GM12878 (cell line): ENCODE results near the gene ZNF581. TPM values are rescaled to one million over a fixed set of nuclear protein-coding genes. Genes with fewer than 3 reads are reported as not detected.

ENCODE experiments used
- ATAC-seq: fragments of 200-7000 bp; cut with Tn5 transposase; 3 replicates; pipeline ENCODE4 v1.9.1; 2020; ENCODE audit warnings: mild to moderate bottlenecking, moderate library complexity
- BruUV-seq: library from RNA; stranded (reverse); fragments of 400-500 nt; replicated peaks from 2 replicates; lab custom pipeline; 2021; lab: Mats Ljungman, UMichigan
- CTCF ChIA-PET: fragments of 300-600 bp; sonication (Branson Sonifier 250); formaldehyde crosslinking; extraction: SDS; loops from one replicate; lab custom pipeline; 2021; ENCODE audit warnings: inconsistent platforms; lab: Yijun Ruan, JAX
- POLR2A ChIA-PET: fragments of 350-600 bp; formaldehyde crosslinking; extraction: SDS; loops from one replicate; lab custom pipeline; 2021; ENCODE audit warnings: inconsistent platforms; lab: Charles Lee
- RAD21 ChIA-PET: fragments of 300-600 bp; sonication (Branson Sonifier 250); formaldehyde crosslinking; loops from one replicate; lab custom pipeline; 2023; ENCODE audit warnings: antibody characterized with exemption; ENCODE audit not compliant: unreplicated experiment; lab: Charles Lee
- SMC1A ChIA-PET: fragments of 300-600 bp; sonication (Branson Sonifier 250); formaldehyde crosslinking; loops from one replicate; lab custom pipeline; 2023; ENCODE audit not compliant: unreplicated experiment, uncharacterized antibody; lab: Charles Lee
- DNase-seq: peaks from one replicate; pipeline ENCODE4 v3.0.0-alpha.2; 2011; ENCODE audit warnings: low read depth, low spot score
- FAIRE-seq: peaks from 3 replicates; lab custom pipeline; 2011; peaks lifted over from hg19 to GRCh38; lab: Jason Lieb, UNC
- H2AFZ ChIP-seq: 2 replicates; pipeline ENCODE4 v1.6.0; 2011; ENCODE audit warnings: low read depth, low read length, control low read depth; ENCODE audit not compliant: control insufficient read depth
- H3K27ac ChIP-seq: 2 replicates; pipeline ENCODE4 v1.5.1; 2011; ENCODE audit warnings: control low read depth; ENCODE audit not compliant: control insufficient read depth, insufficient read depth
- H3K27me3 ChIP-seq, 2 experiments: replicated peaks in 1 of 2; 2 replicates each; pipeline versions ENCODE4 v1.6.0 to v1.6.1; 2011; ENCODE audit warnings: low read length in 1 of 2; ENCODE audit not compliant: control insufficient read depth in 2 of 2, insufficient read depth in 2 of 2
- H3K36me3 ChIP-seq, 2 experiments: 2 replicates each; pipeline ENCODE4 v1.5.1; 2011; ENCODE audit warnings: low read length in 1 of 2; ENCODE audit not compliant: control insufficient read depth in 2 of 2, insufficient read depth in 2 of 2
- H3K4me1 ChIP-seq: 2 replicates; pipeline ENCODE4 v1.6.1; 2011; ENCODE audit warnings: mild to moderate bottlenecking, low read length, moderate library complexity, mixed read lengths; ENCODE audit not compliant: control insufficient read depth, insufficient read depth
- H3K4me2 ChIP-seq: 2 replicates; pipeline ENCODE4 v1.6.0; 2011; ENCODE audit warnings: control low read depth; ENCODE audit not compliant: control insufficient read depth, insufficient read depth
- H3K4me3 ChIP-seq: fragments of 200-600 bp; sonication (generic); 2 replicates; pipeline ENCODE4 v1.5.1; 2016
- H3K79me2 ChIP-seq: 2 replicates; pipeline ENCODE4 v1.6.0; 2011; ENCODE audit warnings: low read length; ENCODE audit not compliant: control insufficient read depth, insufficient read depth
- H3K9ac ChIP-seq: 2 replicates; pipeline ENCODE4 v1.8.0; 2011; ENCODE audit warnings: low read length, control low read depth, mixed read lengths; ENCODE audit not compliant: control insufficient read depth, insufficient read depth
- H3K9me3 ChIP-seq: replicated peaks from 3 replicates; pipeline ENCODE4 v1.5.1; 2011; ENCODE audit warnings: mild to moderate bottlenecking, low read length; ENCODE audit not compliant: control insufficient read depth, insufficient read depth
- H4K20me1 ChIP-seq: 2 replicates; pipeline ENCODE4 v1.6.0; 2011; ENCODE audit not compliant: control insufficient read depth, insufficient read depth
- CUX1 ChIP-seq: IDR thresholded peaks from 2 replicates; pipeline ENCODE4 v1.6.1; 2012; ENCODE audit warnings: improper control_type of control experiment, low read depth, low read length; ENCODE audit not compliant: insufficient replicate concordance
- IRF4 ChIP-seq: IDR thresholded peaks from 2 replicates; pipeline ENCODE4 v1.6.1; 2011; ENCODE audit warnings: low read depth, low read length
- MEF2B ChIP-seq: fragments of 450-650 bp; IDR thresholded peaks from 2 replicates; pipeline ENCODE4 v1.6.1; 2018; ENCODE audit warnings: mild to moderate bottlenecking, moderate library complexity; ENCODE audit not compliant: partially characterized antibody, poor library complexity, severe bottlenecking
- NFYB ChIP-seq: IDR thresholded peaks from 2 replicates; pipeline ENCODE4 v1.6.1; 2011; ENCODE audit warnings: low read depth, mild to moderate bottlenecking, low read length, improper control_type of control experiment, moderate library complexity; ENCODE audit not compliant: insufficient read depth
- NR2C1 ChIP-seq: fragments of 450-650 bp; IDR thresholded peaks from 2 replicates; pipeline ENCODE4 v1.6.1; 2017; ENCODE audit warnings: antibody characterized with exemption, mild to moderate bottlenecking, moderate library complexity
- REST ChIP-seq: IDR thresholded peaks from 2 replicates; pipeline ENCODE4 v1.6.1; 2012; ENCODE audit warnings: mild to moderate bottlenecking, low read depth, low read length
- RUNX3 ChIP-seq: IDR thresholded peaks from 2 replicates; pipeline ENCODE4 v1.6.1; 2012; ENCODE audit warnings: low read length, inconsistent platforms
- TAF1 ChIP-seq: IDR thresholded peaks from 2 replicates; pipeline ENCODE4 v1.6.1; 2011; ENCODE audit warnings: mild to moderate bottlenecking, low read depth, low read length, borderline replicate concordance
- USF1 ChIP-seq: IDR thresholded peaks from 2 replicates; pipeline ENCODE4 v1.6.1; 2011; ENCODE audit warnings: borderline replicate concordance, low read depth, mild to moderate bottlenecking, moderate library complexity, mixed read lengths, low read length; ENCODE audit not compliant: insufficient read depth; ENCODE audit errors: extremely low read length
- USF2 ChIP-seq: IDR thresholded peaks from 2 replicates; pipeline ENCODE4 v1.6.1; 2011; ENCODE audit warnings: low read depth, low read length, improper control_type of control experiment, borderline replicate concordance
- YBX1 ChIP-seq: fragments of 450-650 bp; IDR thresholded peaks from 2 replicates; pipeline ENCODE4 v1.6.1; 2016; ENCODE audit warnings: antibody characterized with exemption
- WGBS: methylation state at CpG from one replicate; pipeline ENCODE4 v1.1.6; 2016; ENCODE audit warnings: low lambda C conversion rate; ENCODE audit not compliant: insufficient replicate concordance, insufficient coverage; ENCODE audit errors: missing lambda C conversion rate; 5-methylcytosine and 5-hydroxymethylcytosine counted together
- in situ Hi-C: fragments of 300-500 bp; cut with MboI; formaldehyde crosslinking; loops from 9 replicates; pipeline ENCODE4 v1.14.3; 2018; ENCODE audit warnings: mixed read lengths
- intact Hi-C: fragments of 100-400 bp; cut with micrococcal nuclease; formaldehyde crosslinking; loops from one replicate; pipeline ENCODE4 v1.14.2; 2022; ENCODE audit not compliant: unreplicated experiment
- polyA plus RNA-seq, 11 experiments: library from polyadenylated mRNA; depleted of rRNA in 4 of 11; unstranded in 6 of 11; stranded (reverse) in 5 of 11; fragments of >200 nt; fragmentation: Nextera tagmentation in 4 of 11; fragmentation: Illumina TruSeq in 1 of 11; extraction: Ambion mirVana in 4 of 11; extraction: Trizol in 1 of 11; gene quantifications; 1 replicate in 1 of 11; 2 replicates in 10 of 11; pipeline versions ENCODE4 v1.2.1 to v1.2.3, GENCODE V29; 2011 to 2016; ENCODE audit warnings: inconsistent platforms in 2 of 11, missing spikeins in 2 of 11, low read depth in 1 of 11
- total RNA-seq, 4 experiments: library from RNA; depleted of rRNA in 3 of 4; stranded (reverse); fragments of >200 nt in 3 of 4; fragmentation: Illumina TruSeq in 1 of 4; extraction: Trizol in 1 of 4; gene quantifications; 2 replicates each; pipeline versions ENCODE4 v1.2.1 to v1.2.3, GENCODE V29; 2013 to 2021

ZNF581 gene
- total and polyA plus RNA-seq, 10 of the 15 experiments (the other 5 are each of a cell fraction or from before 2014, with no cell fraction given), result 4.7 to 45.4 (median 22.2) TPM

GRCh38 chr19:55693336-55693974, 50.0 kb downstream of the ZNF581 start (continued):
- TF ChIP-seq REST, result no peak
- TF ChIP-seq NFYB, result no peak
- no peak for TF ChIP-seq YBX1
- no peak for TF ChIP-seq RUNX3
- no peak for TF ChIP-seq TAF1
- no peak for TF ChIP-seq NR2C1

- Histone ChIP-seq H3K27ac (no peak overlapping the region), H4K20me1 (no peaks in the 10 kb centered on the region), H2AFZ (no peak overlapping the region), H3K4me1 (no peaks in the 10 kb centered on the region), H3K79me2 (no peaks in the 10 kb centered on the region), H3K4me2 (no peak overlapping the region), H3K9ac (no peak overlapping the region), H3K4me3 (no peak overlapping the region), H3K36me3 (peaks cover 9 to 36% of the 10 kb centered on the region in 2 experiments; a peak in 3 of 4 replicates), H3K9me3 (no peaks in the 10 kb centered on the region), H3K27me3 (no peaks in the 10 kb centered on the region)
- ChIA-PET RAD21 (no interaction called here), POLR2A (no interaction called here), SMC1A (no interaction called here), CTCF (interaction anchor here (1.2 to 1.3 kb wide), 2 partner anchors 10 to 61 kb away, joined by 3 read pairs; no protein-coding TSS in a partner anchor)
- no peak for DNase-seq
- in situ Hi-C loops, result no loop called here
- BruUV-seq, result no TSS peak
- FAIRE-seq, result no peak
- WGBS, result 99% methylated on average over 15 of the region's 15 CpGs
- no peak for ATAC-seq
- intact Hi-C loops, result no loop called here
- no peak for TF ChIP-seq USF2
- no peak for TF ChIP-seq USF1
- TF ChIP-seq NR2C1, result no peak
- TF ChIP-seq MEF2B, result no peak
- TF ChIP-seq IRF4, result no peak
- no peak for TF ChIP-seq RUNX3
- TF ChIP-seq CUX1, result no peak
Measured at GRCh38 chr19:55694241-55694655, 50.8 kb downstream of the ZNF581 start.
